GM12872 (cell line): ENCODE data around the gene GRM1.

Experiments used
- CTCF ChIP-seq: IDR thresholded peaks from 3 replicates; pipeline ENCODE4 v1.5.1; 2011; ENCODE audit warnings: low read depth, mild to moderate bottlenecking, low read length, moderate library complexity; ENCODE audit not compliant: insufficient read depth

Gene GRM1

GRCh38 chr6:146028851-146029572 is at the start of gene GRM1:
TSS of gene GRM1 (plus strand) at chr6:146029062. CDS start at chr6:146029518, 456 bp downstream.
- no peak for TF ChIP-seq CTCF

DNA sequence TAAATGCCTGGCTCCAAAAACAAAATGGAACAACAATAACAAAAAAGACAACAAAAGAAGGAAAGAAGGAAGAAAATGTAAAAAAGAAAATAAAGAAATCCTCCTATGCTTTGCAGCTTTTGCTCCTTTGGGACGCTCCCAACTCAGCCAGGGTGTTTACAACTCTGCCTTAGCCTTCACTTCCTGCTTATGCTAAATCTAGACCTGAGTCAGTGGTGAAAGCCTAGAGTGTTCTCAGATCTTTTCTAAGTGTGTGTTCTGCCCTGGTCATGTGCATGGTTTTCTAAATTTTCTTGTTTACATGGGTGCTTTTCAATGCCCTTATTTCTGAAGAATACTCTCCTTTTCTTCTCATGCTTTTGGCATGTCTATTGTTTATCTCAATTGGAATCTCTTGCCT is 19.5 kb upstream of the GRM1 start:
- TF ChIP-seq CTCF = no peak

- TF ChIP-seq CTCF = no peak
These were observed 14.6 kb upstream of the GRM1 start for GRCh38 chr6:146014233-146014632.

GRCh38 chr6:146017672-146018071 is 11.2 kb upstream of the GRM1 start:
- TF ChIP-seq CTCF = no peak

GRCh38 chr6:146026873-146027272 is 2.0 kb upstream of the GRM1 start:
- TF ChIP-seq CTCF = no peak

DNA sequence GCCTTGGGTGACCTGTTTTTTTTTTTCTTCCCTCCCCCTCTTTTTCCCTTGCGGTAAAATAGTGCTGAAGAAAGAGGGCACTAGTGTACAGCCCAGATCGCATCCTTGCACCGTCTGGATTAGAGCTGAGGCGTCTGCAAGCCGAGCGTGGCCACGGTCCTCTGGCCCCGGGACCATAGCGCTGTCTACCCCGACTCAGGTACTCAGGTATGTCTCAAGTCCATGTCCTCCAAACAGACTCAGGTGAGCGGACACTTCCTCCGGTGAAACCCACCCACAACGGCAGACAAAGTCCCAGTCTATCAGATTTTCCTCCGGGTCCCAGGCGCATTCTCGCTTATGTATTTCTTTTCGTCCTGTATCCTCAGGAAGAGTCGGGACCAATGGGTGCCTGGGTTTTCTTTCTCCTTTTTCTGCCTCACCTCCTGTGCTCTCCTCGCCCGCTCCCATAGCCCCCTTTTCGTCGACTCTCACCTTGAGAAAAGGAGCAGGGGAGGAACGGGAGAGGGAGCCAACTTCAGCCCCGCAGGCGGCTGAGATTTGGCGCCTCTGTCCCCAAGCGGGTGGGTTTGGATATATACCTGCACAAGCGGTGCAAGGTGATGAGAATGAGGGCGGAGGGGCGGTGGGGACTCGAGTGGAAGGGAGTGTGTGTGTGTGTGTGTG is 1.1 kb upstream of the GRM1 start:
- no peak for TF ChIP-seq CTCF

DNA sequence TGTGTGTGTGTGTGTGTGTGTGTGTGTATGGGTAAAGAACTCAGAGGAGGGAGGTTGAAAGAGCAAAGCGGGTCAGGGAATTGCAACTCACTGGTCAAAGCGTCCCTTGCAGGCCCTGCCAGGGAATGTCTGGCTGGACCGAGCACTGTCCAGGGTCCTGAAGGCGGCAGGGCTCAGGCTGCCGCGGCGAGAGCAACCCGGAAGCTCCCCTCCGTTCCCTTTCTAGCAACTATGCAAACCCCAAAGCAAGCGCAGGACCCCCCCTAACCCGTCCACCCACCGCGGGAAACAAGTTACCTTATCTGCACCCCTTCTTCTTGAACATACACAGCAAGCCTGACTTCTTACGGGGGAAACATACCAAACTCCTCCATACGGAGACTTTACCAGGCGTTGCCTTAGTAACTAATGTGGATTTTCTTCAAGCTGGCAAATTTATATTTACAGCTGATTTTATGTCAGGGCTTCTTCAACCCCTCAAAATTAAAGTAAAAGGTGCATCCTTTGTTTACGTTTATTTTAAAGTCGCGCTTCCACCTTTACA is 538 bp upstream of the GRM1 start:
- TF ChIP-seq CTCF = no peak
